ENCODE results near the gene PRKD1. TPM values are rescaled to one million over a fixed set of nuclear protein-coding genes. Genes with fewer than 3 reads are reported as not detected.
A peak's percentile ranks its signal among the peaks of the same experiment; 100 is the strongest.

PRKD1 gene
- total and polyA plus RNA-seq, 3 donors from 2014 or later: 29.9 to 82.9 (median 67.2) TPM

- TF ChIP-seq POLR2A (IDR thresholded peaks at IDR 0.05) (no peak), CTCF (IDR thresholded peaks at IDR 0.05) (peak; percentile 54 to 72 (median 57))
- peak; percentile 49 for DNase-seq
- Histone ChIP-seq H3K36me3 (ENCODE audit: low read depth, missing control alignments) (no peaks in the 10 kb centered on the region), H3K27ac (no peak overlapping the region), H3K4me3 (no peak overlapping the region), H3K9me3 (no peaks in the 10 kb centered on the region), H3K27me3 (no peaks in the 10 kb centered on the region), H3K4me1 (peaks cover 8% of the 10 kb centered on the region)
- intact Hi-C loops (cut with DNase I; ENCODE audit: low total_unique reads): no loop called here
- 40 to 57% methylated on average over 2 of the region's 2 CpGs for WGBS, 2 donors
Observed at GRCh38 chr14:29548948-29549370, 378.7 kb downstream of the PRKD1 start.

GRCh38 chr14:29545714-29546113 is 381.9 kb downstream of the PRKD1 start:
- intact Hi-C loops (cut with DNase I; ENCODE audit: low total_unique reads): no loop called here
- Histone ChIP-seq H3K9me3 (no peaks in the 10 kb centered on the region), H3K27ac (no peak overlapping the region), H3K4me3 (no peak overlapping the region), H3K36me3 (ENCODE audit: low read depth, missing control alignments) (no peaks in the 10 kb centered on the region), H3K27me3 (no peaks in the 10 kb centered on the region), H3K4me1 (no peaks in the 10 kb centered on the region)
- DNase-seq: no peak
- TF ChIP-seq POLR2A (IDR thresholded peaks at IDR 0.05) (no peak), CTCF (IDR thresholded peaks at IDR 0.05) (no peak)
- WGBS, 2 donors: 94 to 100% methylated on average over 2 of the region's 2 CpGs

GRCh38 chr14:29536886-29537511 is 390.6 kb downstream of the PRKD1 start:
- DNase-seq: no peak

GRCh38 chr14:29529418-29529817 is 398.2 kb downstream of the PRKD1 start:
- H3K36me3 ChIP-seq (ENCODE audit: low read depth, missing control alignments): no peaks in the 10 kb centered on the region
- DNase-seq: no peak
- H3K27me3 ChIP-seq: no peaks in the 10 kb centered on the region
- H3K4me3 ChIP-seq: no peak overlapping the region
- intact Hi-C loops (cut with DNase I; ENCODE audit: low total_unique reads): no loop called here
- no peaks in the 10 kb centered on the region for H3K4me1 ChIP-seq
- TF ChIP-seq POLR2A (IDR thresholded peaks at IDR 0.05): no peak
- no peak for TF ChIP-seq CTCF (IDR thresholded peaks at IDR 0.05)
- no peaks in the 10 kb centered on the region for H3K9me3 ChIP-seq
- WGBS, 2 donors: 58 to 69% methylated on average over 7 of the region's 7 CpGs
- H3K27ac ChIP-seq: no peak overlapping the region

More at GRCh38 chr14:29536886-29537511, 390.6 kb downstream of the PRKD1 start:
- H3K9me3 ChIP-seq: no peaks in the 10 kb centered on the region
- no peak overlapping the region for H3K27ac ChIP-seq
- H3K4me1 ChIP-seq: no peaks in the 10 kb centered on the region
- no peaks in the 10 kb centered on the region for H3K27me3 ChIP-seq
- TF ChIP-seq POLR2A (IDR thresholded peaks at IDR 0.05): no peak
- TF ChIP-seq CTCF (IDR thresholded peaks at IDR 0.05): peak in 1 of 3 experiments; percentile 61
- H3K36me3 ChIP-seq (ENCODE audit: low read depth, missing control alignments): no peaks in the 10 kb centered on the region
- H3K4me3 ChIP-seq: no peak overlapping the region
- intact Hi-C loops (cut with DNase I; ENCODE audit: low total_unique reads): loop anchor here (10.0 kb wide), 1 partner anchor 782 kb away; no protein-coding TSS in a partner anchor

- intact Hi-C loops (cut with DNase I; ENCODE audit: low total_unique reads): no loop called here
- no peaks in the 10 kb centered on the region for H3K27me3 ChIP-seq
- WGBS, 2 donors: 52% methylated on average over 1 of the region's 1 CpG
Observed at GRCh38 chr14:29528889-29529288, 398.8 kb downstream of the PRKD1 start.

More at GRCh38 chr14:29528889-29529288, 398.8 kb downstream of the PRKD1 start:
- Histone ChIP-seq H3K4me3 (no peak overlapping the region), H3K4me1 (no peaks in the 10 kb centered on the region), H3K27ac (no peak overlapping the region), H3K36me3 (ENCODE audit: low read depth, missing control alignments) (no peaks in the 10 kb centered on the region), H3K9me3 (no peaks in the 10 kb centered on the region)
- no peak for DNase-seq
- no peak for TF ChIP-seq POLR2A (IDR thresholded peaks at IDR 0.05)
- TF ChIP-seq CTCF (IDR thresholded peaks at IDR 0.05): no peak
